K562 (cell line): Measurements from ENCODE around the gene NYAP1. TPM values are rescaled to one million over a fixed set of nuclear protein-coding genes. Genes with fewer than 3 reads are reported as not detected.

Experiments used
- BDP1 ChIP-seq: IDR thresholded peaks from 3 replicates; pipeline ENCODE4 v1.6.1; 2011; ENCODE audit not compliant: insufficient read length, insufficient read depth
- CCNT2 ChIP-seq: IDR thresholded peaks from 2 replicates; pipeline ENCODE4 v1.6.1; 2011; ENCODE audit warnings: borderline replicate concordance, low read depth, mild to moderate bottlenecking, moderate library complexity, mixed read lengths, low read length; ENCODE audit not compliant: insufficient read length; ENCODE audit errors: extremely low read depth
- CXXC5 ChIP-seq: fragments of 250-450 bp; sonication (Bioruptor Pico); IDR thresholded peaks from 2 replicates; pipeline ENCODE4 v1.8.0; 2022; ENCODE audit warnings: inconsistent platforms, mild to moderate bottlenecking, moderate library complexity
- EHMT2 ChIP-seq: fragments of 450-650 bp; IDR thresholded peaks from 2 replicates; pipeline ENCODE4 v1.6.1; 2018; ENCODE audit warnings: antibody characterized with exemption
- HDAC1 ChIP-seq, 2 experiments: fragments of 450-650 bp; IDR thresholded peaks; 2 replicates each; pipeline ENCODE4 v1.6.1; 2016 to 2017; ENCODE audit warnings: inconsistent platforms in 1 of 2, mild to moderate bottlenecking in 1 of 2, moderate library complexity in 1 of 2
- NRF1 ChIP-seq, 2 experiments: fragments of 450-650 bp; IDR thresholded peaks in 1 of 2; conservative IDR thresholded peaks in 1 of 2; 2 replicates each; pipeline ENCODE4 v1.6.1; 2014; ENCODE audit warnings: mild to moderate bottlenecking in 2 of 2
- PHF8 ChIP-seq: fragments of 200-600 bp; sonication (generic); IDR thresholded peaks from 2 replicates; pipeline ENCODE4 v1.6.1; 2012; ENCODE audit warnings: mixed run types, mild to moderate bottlenecking, inconsistent platforms, low read length, moderate library complexity, borderline replicate concordance
- RBBP5 ChIP-seq: fragments of 200-600 bp; sonication (generic); IDR thresholded peaks from 2 replicates; pipeline ENCODE4 v1.6.1; 2012; ENCODE audit warnings: borderline replicate concordance, mild to moderate bottlenecking, low read length, control low read depth, inconsistent platforms; ENCODE audit not compliant: insufficient read depth, poor library complexity, severe bottlenecking
- SAFB ChIP-seq: fragments of 200-400 bp; formaldehyde crosslinking; IDR thresholded peaks from 2 replicates; pipeline ENCODE4 v1.6.1; 2017; ENCODE audit warnings: low read depth, low read length, borderline replicate concordance
- TAF7 ChIP-seq: fragments of 450-650 bp; IDR thresholded peaks from 2 replicates; pipeline ENCODE4 v1.6.1; 2016; ENCODE audit warnings: missing genetic modification characterization, missing compliant biosample characterization
- ZBTB17 ChIP-seq: fragments of 450-650 bp; formaldehyde crosslinking; IDR thresholded peaks from 2 replicates; pipeline ENCODE4 v1.4.0; 2020; ENCODE audit warnings: mild to moderate bottlenecking
- polyA plus RNA-seq, 8 experiments: library from polyadenylated mRNA; depleted of rRNA in 4 of 8; stranded (reverse) in 5 of 8; unstranded in 3 of 8; fragments of >200 nt; fragmentation: Nextera tagmentation in 2 of 8; fragmentation: Illumina TruSeq in 1 of 8; extraction: Ambion mirVana in 2 of 8; extraction: Trizol in 1 of 8; gene quantifications; 2 replicates each; pipeline versions ENCODE4 v1.2.1 to v1.2.3, GENCODE V29; 2011 to 2014; ENCODE audit warnings: inconsistent platforms in 1 of 8, missing spikeins in 1 of 8
- total RNA-seq, 7 experiments: library from RNA; depleted of rRNA in 6 of 7; stranded (reverse); fragments of >200 nt in 6 of 7; fragmentation: Illumina TruSeq in 2 of 7; extraction: Trizol in 2 of 7; gene quantifications; 2 replicates each; pipeline versions ENCODE4 v1.2.1 to v1.2.3, GENCODE V29; 2011 to 2021; ENCODE audit warnings: low replicate concordance in 1 of 7
- TF ChIP-seq, protein P1 (sequence below): fragments of 250-450 bp; sonication (Bioruptor Pico); IDR thresholded peaks from 2 replicates; pipeline ENCODE4 v1.8.0; 2022; ENCODE audit warnings: inconsistent platforms
- TF ChIP-seq, protein P2 (sequence below), 2 experiments: IDR thresholded peaks; 2 replicates each; pipeline ENCODE4 v1.6.1; 2011; ENCODE audit warnings: borderline replicate concordance in 1 of 2, control low read depth in 1 of 2, low read depth in 1 of 2, low read length in 1 of 2, mild to moderate bottlenecking in 1 of 2, mixed read lengths in 1 of 2, moderate library complexity in 1 of 2; ENCODE audit not compliant: insufficient read depth in 1 of 2, insufficient read length in 1 of 2, poor library complexity in 1 of 2, severe bottlenecking in 1 of 2; ENCODE audit errors: extremely low read depth in 1 of 2
- TF ChIP-seq, protein P3 (sequence below): fragments of 200-800 bp; sonication (Bioruptor generic); IDR thresholded peaks from 2 replicates; pipeline ENCODE4 v1.6.1; 2017; ENCODE audit warnings: missing genetic modification characterization, missing compliant biosample characterization
- TF ChIP-seq, protein P4 (sequence below): IDR thresholded peaks from 2 replicates; pipeline ENCODE4 v1.6.1; 2012; ENCODE audit warnings: low read depth, low read length, improper control_type of control experiment, borderline replicate concordance
- TF ChIP-seq, protein P5 (sequence below): fragments of 250-450 bp; sonication (Bioruptor Pico); IDR thresholded peaks from 2 replicates; pipeline ENCODE4 v1.8.0; 2022; ENCODE audit warnings: moderate library complexity, mild to moderate bottlenecking, inconsistent platforms

Gene NYAP1
- total and polyA plus RNA-seq, 9 of the 15 experiments (the other 6 are each of a cell fraction or from before 2014, with no cell fraction given) = 0.11 to 0.88 (median 0.22) TPM; not detected in 2

DNA sequence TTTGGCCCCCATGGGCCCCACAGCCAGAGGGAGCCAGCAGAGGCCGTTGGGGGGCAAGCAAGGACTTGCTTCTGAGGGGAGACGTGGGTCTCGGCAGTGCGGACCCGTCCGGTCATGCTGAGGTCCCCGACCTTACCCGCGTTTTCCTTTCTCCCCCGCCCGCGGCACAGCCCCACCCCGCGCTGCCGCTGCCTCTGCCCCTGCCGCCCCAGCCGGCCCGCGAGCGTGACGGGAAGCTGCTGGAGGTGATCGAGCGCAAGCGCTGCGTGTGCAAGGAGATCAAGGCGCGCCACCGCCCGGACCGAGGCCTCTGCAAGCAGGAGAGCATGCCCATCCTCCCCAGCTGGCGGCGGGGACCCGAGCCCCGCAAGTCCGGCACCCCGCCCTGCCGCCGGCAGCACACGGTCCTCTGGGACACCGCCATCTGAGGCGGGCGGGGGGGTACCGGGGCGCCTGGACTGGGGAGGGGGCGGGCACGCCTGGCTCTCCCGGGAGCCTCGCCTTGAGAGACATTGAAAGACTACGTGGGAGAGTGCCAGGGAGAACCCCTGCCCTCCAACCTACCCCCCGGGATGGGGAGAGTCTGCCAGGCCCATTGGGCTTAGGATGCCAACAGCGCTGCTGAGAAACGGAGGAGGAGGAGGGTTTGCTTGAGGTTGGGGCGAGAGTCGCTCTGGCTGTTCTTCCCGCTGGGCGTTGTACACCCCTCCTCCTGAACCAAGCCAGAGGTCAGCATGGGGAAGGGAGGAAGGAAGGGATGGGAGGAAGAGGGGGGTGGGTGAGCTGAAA lies 9.9 kb downstream of the NYAP1 start (continued):
- TF ChIP-seq, protein P1, sequence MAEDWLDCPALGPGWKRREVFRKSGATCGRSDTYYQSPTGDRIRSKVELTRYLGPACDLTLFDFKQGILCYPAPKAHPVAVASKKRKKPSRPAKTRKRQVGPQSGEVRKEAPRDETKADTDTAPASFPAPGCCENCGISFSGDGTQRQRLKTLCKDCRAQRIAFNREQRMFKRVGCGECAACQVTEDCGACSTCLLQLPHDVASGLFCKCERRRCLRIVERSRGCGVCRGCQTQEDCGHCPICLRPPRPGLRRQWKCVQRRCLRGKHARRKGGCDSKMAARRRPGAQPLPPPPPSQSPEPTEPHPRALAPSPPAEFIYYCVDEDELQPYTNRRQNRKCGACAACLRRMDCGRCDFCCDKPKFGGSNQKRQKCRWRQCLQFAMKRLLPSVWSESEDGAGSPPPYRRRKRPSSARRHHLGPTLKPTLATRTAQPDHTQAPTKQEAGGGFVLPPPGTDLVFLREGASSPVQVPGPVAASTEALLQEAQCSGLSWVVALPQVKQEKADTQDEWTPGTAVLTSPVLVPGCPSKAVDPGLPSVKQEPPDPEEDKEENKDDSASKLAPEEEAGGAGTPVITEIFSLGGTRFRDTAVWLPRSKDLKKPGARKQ = no peak
- TF ChIP-seq, protein P2, sequence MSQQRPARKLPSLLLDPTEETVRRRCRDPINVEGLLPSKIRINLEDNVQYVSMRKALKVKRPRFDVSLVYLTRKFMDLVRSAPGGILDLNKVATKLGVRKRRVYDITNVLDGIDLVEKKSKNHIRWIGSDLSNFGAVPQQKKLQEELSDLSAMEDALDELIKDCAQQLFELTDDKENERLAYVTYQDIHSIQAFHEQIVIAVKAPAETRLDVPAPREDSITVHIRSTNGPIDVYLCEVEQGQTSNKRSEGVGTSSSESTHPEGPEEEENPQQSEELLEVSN (IDR thresholded peaks at IDR 0.05; ENCODE audit: borderline replicate concordance in 1 of 2, extremely low read depth in 1 of 2, insufficient read depth in 1 of 2, insufficient read length in 1 of 2, low read depth in 1 of 2, low read length in 1 of 2, poor library complexity in 1 of 2, severe bottlenecking in 1 of 2) = peak in 1 of 2 experiments; percentile 52
- TF ChIP-seq NRF1 (conservative IDR thresholded peaks at IDR 0.05 in 1 of 2, IDR thresholded peaks at IDR 0.05 in 1 of 2) (peak; percentile 72 to 76), ZBTB17 (no peak), HDAC1 (IDR thresholded peaks at IDR 0.05) (peak in 1 of 2 experiments; percentile 25; a peak in 1 of 4 replicates), EHMT2 (no peak), BDP1 (no peak), PHF8 (peak; percentile 22; the same call in 1 of the 2 replicates), TAF7 (tag) (no peak), CCNT2 (peak; percentile 36), SAFB (no peak), CXXC5 (CRISPR knock-in tag) (peak; percentile 24; the same call in 1 of the 2 replicates), RBBP5 (peak; percentile 32)
- TF ChIP-seq, protein P3, sequence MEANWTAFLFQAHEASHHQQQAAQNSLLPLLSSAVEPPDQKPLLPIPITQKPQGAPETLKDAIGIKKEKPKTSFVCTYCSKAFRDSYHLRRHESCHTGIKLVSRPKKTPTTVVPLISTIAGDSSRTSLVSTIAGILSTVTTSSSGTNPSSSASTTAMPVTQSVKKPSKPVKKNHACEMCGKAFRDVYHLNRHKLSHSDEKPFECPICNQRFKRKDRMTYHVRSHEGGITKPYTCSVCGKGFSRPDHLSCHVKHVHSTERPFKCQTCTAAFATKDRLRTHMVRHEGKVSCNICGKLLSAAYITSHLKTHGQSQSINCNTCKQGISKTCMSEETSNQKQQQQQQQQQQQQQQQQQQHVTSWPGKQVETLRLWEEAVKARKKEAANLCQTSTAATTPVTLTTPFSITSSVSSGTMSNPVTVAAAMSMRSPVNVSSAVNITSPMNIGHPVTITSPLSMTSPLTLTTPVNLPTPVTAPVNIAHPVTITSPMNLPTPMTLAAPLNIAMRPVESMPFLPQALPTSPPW (CRISPR knock-in tag) = peak; percentile 40; the same call in 1 of the 2 replicates
- TF ChIP-seq, protein P4, sequence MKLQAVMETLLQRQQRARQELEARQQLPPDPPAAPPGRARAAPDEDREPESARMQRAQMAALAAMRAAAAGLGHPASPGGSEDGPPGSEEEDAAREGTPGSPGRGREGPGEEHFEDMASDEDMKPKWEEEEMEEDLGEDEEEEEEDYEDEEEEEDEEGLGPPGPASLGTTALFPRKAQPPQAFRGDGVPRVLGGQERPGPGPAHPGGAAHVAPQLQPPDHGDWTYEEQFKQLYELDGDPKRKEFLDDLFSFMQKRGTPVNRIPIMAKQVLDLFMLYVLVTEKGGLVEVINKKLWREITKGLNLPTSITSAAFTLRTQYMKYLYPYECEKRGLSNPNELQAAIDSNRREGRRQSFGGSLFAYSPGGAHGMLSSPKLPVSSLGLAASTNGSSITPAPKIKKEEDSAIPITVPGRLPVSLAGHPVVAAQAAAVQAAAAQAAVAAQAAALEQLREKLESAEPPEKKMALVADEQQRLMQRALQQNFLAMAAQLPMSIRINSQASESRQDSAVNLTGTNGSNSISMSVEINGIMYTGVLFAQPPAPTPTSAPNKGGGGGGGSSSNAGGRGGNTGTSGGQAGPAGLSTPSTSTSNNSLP = no peak
- TF ChIP-seq, protein P5, sequence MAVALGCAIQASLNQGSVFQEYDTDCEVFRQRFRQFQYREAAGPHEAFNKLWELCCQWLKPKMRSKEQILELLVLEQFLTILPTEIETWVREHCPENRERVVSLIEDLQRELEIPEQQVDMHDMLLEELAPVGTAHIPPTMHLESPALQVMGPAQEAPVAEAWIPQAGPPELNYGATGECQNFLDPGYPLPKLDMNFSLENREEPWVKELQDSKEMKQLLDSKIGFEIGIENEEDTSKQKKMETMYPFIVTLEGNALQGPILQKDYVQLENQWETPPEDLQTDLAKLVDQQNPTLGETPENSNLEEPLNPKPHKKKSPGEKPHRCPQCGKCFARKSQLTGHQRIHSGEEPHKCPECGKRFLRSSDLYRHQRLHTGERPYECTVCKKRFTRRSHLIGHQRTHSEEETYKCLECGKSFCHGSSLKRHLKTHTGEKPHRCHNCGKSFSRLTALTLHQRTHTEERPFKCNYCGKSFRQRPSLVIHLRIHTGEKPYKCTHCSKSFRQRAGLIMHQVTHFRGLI (CRISPR knock-in tag) = no peak
